ENCODE results near the gene DDX47. TPM values are rescaled to one million over a fixed set of nuclear protein-coding genes. Genes with fewer than 3 reads are reported as not detected.

DDX47 gene
- total RNA-seq, 2 experiments from 2014 or later, result 45.1 to 59.1 TPM

GRCh38 chr12:12770262-12770661, 42.9 kb upstream of the DDX47 start:
- no peak for DNase-seq (ENCODE audit: low spot score)
- Histone ChIP-seq H3K4me3 (ENCODE audit: low read depth, low read length, poor library complexity, severe bottlenecking) (no peak overlapping the region), H2AFZ (ENCODE audit: low read length) (no peak overlapping the region), H4K20me1 (ENCODE audit: insufficient read depth, low read length) (no peaks in the 10 kb centered on the region), H3K4me1 (ENCODE audit: insufficient read depth, low read length, poor library complexity, severe bottlenecking) (peaks cover under 1% of the 10 kb centered on the region), H3K36me3 (ENCODE audit: insufficient read depth, low read length) (no peaks in the 10 kb centered on the region), H3K27ac (ENCODE audit: low read depth, low read length, poor library complexity, severe bottlenecking) (no peak overlapping the region), H3K4me2 (ENCODE audit: low read length) (no peak overlapping the region), H3K9me3 (ENCODE audit: low read length) (no peaks in the 10 kb centered on the region), H3K9me2 (ENCODE audit: insufficient read depth, low read length) (no peaks in the 10 kb centered on the region), H3K79me2 (ENCODE audit: insufficient read depth, low read depth, low read length) (no peaks in the 10 kb centered on the region)
- BruUV-seq (replicated peaks), result no TSS peak
- ChIA-PET POLR2A (no interaction called here), CTCF (ENCODE audit: unreplicated experiment) (no interaction called here)
- TF ChIP-seq EZH2phosphoT487 (IDR thresholded peaks at IDR 0.05; ENCODE audit: borderline replicate concordance, low read depth, low read length) (no peak), CTCF (conservative IDR thresholded peaks at IDR 0.05; ENCODE audit: low read length) (no peak)
- intact Hi-C loops (cut with micrococcal nuclease; ENCODE audit: unreplicated experiment), result no loop called here

GRCh38 chr12:12774791-12775190, 38.4 kb upstream of the DDX47 start:
- TF ChIP-seq EZH2phosphoT487 (IDR thresholded peaks at IDR 0.05; ENCODE audit: borderline replicate concordance, low read depth, low read length) (no peak), CTCF (conservative IDR thresholded peaks at IDR 0.05; ENCODE audit: low read length) (no peak)
- POLR2A ChIA-PET, result interaction anchor here (1.2 kb wide), 1 partner anchor 32 kb away, joined by 3 read pairs; no protein-coding TSS in a partner anchor
- intact Hi-C loops (cut with micrococcal nuclease; ENCODE audit: unreplicated experiment), result no loop called here
- H3K4me1 ChIP-seq (ENCODE audit: insufficient read depth, low read length, poor library complexity, severe bottlenecking), result peaks cover 16% of the 10 kb centered on the region
- H3K4me3 ChIP-seq (ENCODE audit: low read depth, low read length, poor library complexity, severe bottlenecking), result no peak overlapping the region
- CTCF ChIA-PET (ENCODE audit: unreplicated experiment), result no interaction called here
- no TSS peak for BruUV-seq (replicated peaks)
- H3K9me3 ChIP-seq (ENCODE audit: low read length), result no peaks in the 10 kb centered on the region
- H2AFZ ChIP-seq (ENCODE audit: low read length), result no peak overlapping the region
- no peak overlapping the region for H3K27ac ChIP-seq (ENCODE audit: low read depth, low read length, poor library complexity, severe bottlenecking)
- no peak for DNase-seq (ENCODE audit: low spot score)
- no peaks in the 10 kb centered on the region for H3K36me3 ChIP-seq (ENCODE audit: insufficient read depth, low read length)
- no peaks in the 10 kb centered on the region for H4K20me1 ChIP-seq (ENCODE audit: insufficient read depth, low read length)
- no peaks in the 10 kb centered on the region for H3K79me2 ChIP-seq (ENCODE audit: insufficient read depth, low read depth, low read length)
- H3K9me2 ChIP-seq (ENCODE audit: insufficient read depth, low read length), result no peaks in the 10 kb centered on the region
- H3K4me2 ChIP-seq (ENCODE audit: low read length), result no peak overlapping the region

- Histone ChIP-seq H4K20me1 (ENCODE audit: insufficient read depth, low read length) (no peaks in the 10 kb centered on the region), H3K79me2 (ENCODE audit: insufficient read depth, low read depth, low read length) (no peaks in the 10 kb centered on the region), H2AFZ (ENCODE audit: low read length) (no peak overlapping the region), H3K9me3 (ENCODE audit: low read length) (no peaks in the 10 kb centered on the region), H3K4me3 (ENCODE audit: low read depth, low read length, poor library complexity, severe bottlenecking) (no peak overlapping the region), H3K27ac (ENCODE audit: low read depth, low read length, poor library complexity, severe bottlenecking) (no peak overlapping the region), H3K4me1 (ENCODE audit: insufficient read depth, low read length, poor library complexity, severe bottlenecking) (peaks cover 16% of the 10 kb centered on the region), H3K36me3 (ENCODE audit: insufficient read depth, low read length) (no peaks in the 10 kb centered on the region), H3K4me2 (ENCODE audit: low read length) (peak overlapping the region; percentile 40), H3K9me2 (ENCODE audit: insufficient read depth, low read length) (no peaks in the 10 kb centered on the region)
- TF ChIP-seq CTCF (conservative IDR thresholded peaks at IDR 0.05; ENCODE audit: low read length) (no peak), EZH2phosphoT487 (IDR thresholded peaks at IDR 0.05; ENCODE audit: borderline replicate concordance, low read depth, low read length) (no peak)
- POLR2A ChIA-PET, result interaction anchor here (1.3 kb wide), 1 partner anchor 15 kb away, joined by 3 read pairs; no protein-coding TSS in a partner anchor
- intact Hi-C loops (cut with micrococcal nuclease; ENCODE audit: unreplicated experiment), result no loop called here
- CTCF ChIA-PET (ENCODE audit: unreplicated experiment), result no interaction called here
- BruUV-seq (replicated peaks), result no TSS peak
- peak; percentile 30 for DNase-seq (ENCODE audit: low spot score)
Observed at GRCh38 chr12:12776261-12776660, 36.9 kb upstream of the DDX47 start.

All from OCI-LY7 (cell line).